ENCODE data around the gene GNG10.
"Not testable (repeated sequence)": the region's sequence is repeated elsewhere in the genome, so short reads cannot be mapped to it uniquely, and the experiment has no call there.

GNG10 gene

DNA sequence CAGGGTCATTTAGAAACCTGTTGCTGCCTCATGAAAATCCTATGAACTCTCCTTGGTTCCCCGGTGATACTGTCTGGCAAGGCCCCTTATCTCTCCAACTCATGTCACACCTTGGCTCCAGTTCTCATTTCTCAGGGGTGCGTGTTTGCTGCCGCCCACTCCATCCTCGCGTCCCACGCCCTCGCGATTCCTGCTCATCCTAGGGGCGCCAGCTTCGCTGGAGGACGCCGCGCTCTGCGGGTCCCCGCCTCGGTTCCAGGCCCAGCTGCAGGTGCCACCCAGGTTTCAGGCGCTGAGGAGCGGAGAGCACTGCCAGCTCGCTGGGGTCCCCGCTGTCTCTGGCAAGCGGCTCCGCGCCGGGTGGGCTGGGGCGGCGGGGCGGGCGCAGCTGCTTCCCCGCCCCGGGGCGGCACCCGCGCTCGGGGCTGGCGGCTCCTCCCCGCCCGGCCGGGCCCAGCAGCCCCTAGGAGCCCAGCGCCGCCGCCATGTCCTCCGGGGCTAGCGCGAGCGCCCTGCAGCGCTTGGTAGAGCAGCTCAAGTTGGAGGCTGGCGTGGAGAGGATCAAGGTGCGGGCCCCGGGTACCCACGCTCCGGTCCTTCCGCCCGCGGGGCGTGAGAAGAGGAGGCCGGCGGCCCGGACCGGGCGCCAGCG, at the start of gene GNG10:
Gene GNG10, plus strand, starts transcription at position 456 of the 652 bp plus-strand sequence. Its CDS starts 30 bp downstream, at position 486.
- DNase-seq (ENCODE audit: low read depth in 2 of 2, low spot score in 1 of 2) = peak; percentile 22 to 47

GRCh38 chr9:111613436-111614040, 47.9 kb upstream of the GNG10 start:
- no peak for DNase-seq (ENCODE audit: low read depth in 2 of 2, low spot score in 1 of 2)

- DNase-seq (ENCODE audit: low read depth in 2 of 2, low spot score in 1 of 2) = no peak
These were observed 45.5 kb upstream of the GNG10 start for GRCh38 chr9:111615928-111616327.

- DNase-seq (ENCODE audit: low read depth in 2 of 2, low spot score in 1 of 2) = not testable (repeated sequence)
These were observed 44.1 kb upstream of the GNG10 start for GRCh38 chr9:111617349-111617748.

- DNase-seq (ENCODE audit: low read depth in 2 of 2, low spot score in 1 of 2) = no peak
These were observed 39.4 kb upstream of the GNG10 start for GRCh38 chr9:111621895-111622480.

GRCh38 chr9:111622626-111623025, 38.8 kb upstream of the GNG10 start:
- no peak for DNase-seq (ENCODE audit: low read depth in 2 of 2, low spot score in 1 of 2)

DNA sequence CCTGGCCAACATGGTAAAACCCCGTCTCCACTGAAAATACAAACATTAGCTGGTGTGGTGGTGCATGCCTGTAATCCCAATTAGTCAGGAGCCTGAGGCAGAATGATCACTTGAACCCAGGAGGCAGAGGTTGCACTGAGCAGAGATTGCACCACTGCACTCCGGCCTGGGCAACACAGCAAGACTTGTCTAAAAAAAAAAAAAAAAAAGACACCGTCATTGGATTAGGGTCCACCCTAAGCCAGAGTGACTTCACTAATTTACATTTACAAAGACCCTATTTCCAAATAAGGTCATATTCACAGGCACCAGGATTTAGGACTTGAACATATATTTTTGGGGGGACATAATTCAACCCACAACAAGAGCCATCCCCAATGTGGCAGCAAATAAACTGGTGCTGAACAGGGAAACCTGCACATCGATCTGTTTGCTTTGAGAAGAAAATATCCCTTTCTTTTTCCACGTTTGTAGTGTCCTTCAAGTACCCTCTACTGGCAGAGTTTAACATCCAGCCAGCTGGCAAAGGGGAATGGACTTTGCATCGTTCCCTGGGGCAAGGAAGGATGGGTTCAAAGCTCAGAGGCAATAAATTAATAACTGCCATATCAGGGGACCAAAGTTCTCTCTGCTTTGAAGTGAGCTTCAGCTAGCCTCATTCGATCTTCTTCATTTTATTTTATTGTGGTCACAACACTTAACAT, 34.0 kb upstream of the GNG10 start:
- DNase-seq (ENCODE audit: low read depth in 2 of 2, low spot score in 1 of 2) = no peak

DNA sequence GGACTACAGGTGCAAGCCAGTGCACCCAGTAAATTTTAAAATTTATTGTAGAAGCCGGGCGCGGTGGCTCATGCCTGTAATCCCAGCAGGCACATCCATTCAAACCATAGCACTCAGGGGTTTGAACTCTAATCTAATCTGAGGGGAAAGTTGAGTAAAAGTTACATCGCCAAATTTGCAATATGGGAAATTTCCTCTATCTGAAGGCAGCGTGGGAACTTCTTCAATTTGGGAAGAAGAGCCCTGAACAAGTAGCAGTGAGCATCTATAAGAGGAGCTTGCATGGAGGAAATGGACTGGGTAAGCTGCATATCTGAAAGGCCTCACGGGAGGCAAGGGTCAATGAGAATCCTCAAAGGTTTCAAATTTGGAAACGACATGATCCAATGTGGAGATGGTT, 33.0 kb upstream of the GNG10 start:
- no peak for DNase-seq (ENCODE audit: low read depth in 2 of 2, low spot score in 1 of 2)

GRCh38 chr9:111630182-111630963, 31.0 kb upstream of the GNG10 start:
- DNase-seq (ENCODE audit: low read depth in 2 of 2, low spot score in 1 of 2) = no peak

DNA sequence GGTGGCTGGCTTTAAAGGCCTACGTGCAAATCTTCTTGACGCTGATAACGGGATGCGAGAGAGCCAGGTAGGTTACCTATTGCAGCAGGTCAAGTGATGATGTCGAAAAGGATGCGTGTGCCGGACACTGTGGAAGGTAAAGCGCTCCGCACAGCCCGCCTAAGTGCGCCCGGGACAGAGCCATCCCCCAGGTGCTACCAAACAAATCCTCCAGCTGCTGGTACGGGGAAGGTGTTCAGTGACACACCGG, 30.5 kb upstream of the GNG10 start:
- no peak for DNase-seq (ENCODE audit: low read depth in 2 of 2, low spot score in 1 of 2)

DNA sequence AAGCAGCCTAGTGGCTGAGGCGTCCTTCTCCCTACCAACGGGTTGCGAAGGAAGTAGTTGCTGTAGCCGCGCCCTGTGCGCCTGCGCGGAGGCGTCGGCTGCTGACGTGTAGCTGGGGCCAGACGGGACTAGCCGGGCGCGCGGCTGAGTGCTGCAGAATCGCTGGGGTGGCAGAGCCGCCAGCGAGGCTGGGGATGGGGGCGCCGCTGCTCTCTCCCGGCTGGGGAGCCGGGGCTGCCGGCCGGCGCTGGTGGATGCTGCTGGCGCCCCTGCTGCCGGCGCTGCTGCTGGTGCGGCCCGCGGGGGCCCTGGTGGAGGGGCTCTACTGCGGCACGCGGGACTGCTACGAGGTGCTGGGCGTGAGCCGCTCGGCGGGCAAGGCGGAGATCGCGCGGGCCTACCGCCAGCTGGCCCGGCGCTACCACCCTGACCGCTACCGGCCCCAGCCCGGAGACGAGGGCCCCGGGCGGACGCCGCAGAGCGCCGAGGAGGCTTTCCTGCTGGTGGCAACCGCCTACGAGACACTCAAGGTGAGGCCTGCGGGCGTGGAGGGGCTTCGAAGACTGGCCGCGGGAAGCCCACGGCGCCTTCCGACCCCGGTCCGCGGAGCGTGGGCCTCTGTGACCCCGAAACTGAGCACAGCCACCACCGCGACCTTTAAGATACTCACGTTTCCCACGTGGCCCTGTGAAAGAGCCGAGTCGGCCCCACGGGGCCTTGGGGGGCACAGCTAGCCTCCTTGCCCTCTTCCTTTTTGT, 30.0 kb upstream of the GNG10 start, which contains the start of gene DNAJC25:
Gene DNAJC25, plus strand, starts transcription at position 121 of the 758 bp plus-strand sequence. Its CDS starts 74 bp downstream, at position 195.
- DNase-seq (ENCODE audit: low read depth in 2 of 2, low spot score in 1 of 2) = peak; percentile 86 to 92

DNA sequence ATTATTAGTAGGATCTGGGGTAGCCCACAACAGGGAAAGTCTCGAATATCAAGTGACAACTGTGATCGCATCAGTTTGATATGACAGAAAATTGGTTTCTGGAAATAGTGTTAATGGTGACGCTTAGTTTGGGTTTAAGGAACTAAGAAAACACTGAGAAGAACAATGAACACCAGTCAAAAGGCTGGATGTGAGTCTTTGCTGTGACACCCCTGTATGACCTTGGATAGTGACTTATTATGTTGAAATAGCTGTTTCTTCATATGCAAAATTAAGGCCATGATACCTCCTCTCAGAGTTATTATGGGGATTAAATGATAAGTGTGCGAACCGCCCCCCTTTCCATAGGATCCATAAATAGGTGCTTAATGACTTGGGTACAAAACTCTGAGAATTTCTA, 29.3 kb upstream of the GNG10 start:
- DNase-seq (ENCODE audit: low read depth in 2 of 2, low spot score in 1 of 2) = no peak

DNA sequence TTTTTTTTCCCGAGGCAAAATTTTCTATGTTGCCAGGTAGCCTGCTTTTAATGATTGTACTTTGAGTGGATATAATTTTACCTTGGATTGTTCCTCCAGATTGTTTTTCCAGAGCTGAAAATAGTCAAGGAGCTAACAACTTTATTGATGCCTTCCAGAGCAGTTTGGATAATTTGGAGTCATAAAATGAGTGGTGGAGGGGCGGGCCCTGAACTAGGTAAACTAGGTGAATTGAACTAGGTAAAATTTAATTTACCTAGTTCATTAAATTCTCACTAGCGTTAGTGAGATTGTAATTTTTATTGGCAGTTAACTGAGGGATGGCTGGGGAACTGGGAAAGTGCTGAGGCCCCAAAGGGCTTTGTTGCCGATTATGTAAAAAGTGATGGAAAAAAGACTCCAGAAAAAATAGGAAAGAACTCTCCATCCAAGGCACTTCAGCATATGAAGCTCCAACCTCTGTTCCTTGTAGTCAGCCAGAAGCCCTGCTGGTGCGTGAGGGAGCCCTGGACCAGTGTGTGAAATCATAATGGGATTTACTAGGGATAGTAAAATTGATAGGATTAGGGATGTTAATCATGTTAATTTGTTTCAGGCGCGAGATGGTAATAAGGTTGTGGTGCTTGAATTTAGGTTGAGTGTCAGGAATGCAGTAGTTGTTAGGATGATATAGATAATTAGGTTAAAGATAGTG, 28.6 kb upstream of the GNG10 start:
- DNase-seq (ENCODE audit: low read depth in 2 of 2, low spot score in 1 of 2) = no peak

- DNase-seq (ENCODE audit: low read depth in 2 of 2, low spot score in 1 of 2) = no peak
These were observed 28.0 kb upstream of the GNG10 start for GRCh38 chr9:111633389-111633736.

GRCh38 chr9:111634860-111635259, 26.5 kb upstream of the GNG10 start:
- DNase-seq (ENCODE audit: low read depth in 2 of 2, low spot score in 1 of 2) = no peak

GRCh38 chr9:111637421-111637950, 23.9 kb upstream of the GNG10 start:
- no peak for DNase-seq (ENCODE audit: low read depth in 2 of 2, low spot score in 1 of 2)

DNA sequence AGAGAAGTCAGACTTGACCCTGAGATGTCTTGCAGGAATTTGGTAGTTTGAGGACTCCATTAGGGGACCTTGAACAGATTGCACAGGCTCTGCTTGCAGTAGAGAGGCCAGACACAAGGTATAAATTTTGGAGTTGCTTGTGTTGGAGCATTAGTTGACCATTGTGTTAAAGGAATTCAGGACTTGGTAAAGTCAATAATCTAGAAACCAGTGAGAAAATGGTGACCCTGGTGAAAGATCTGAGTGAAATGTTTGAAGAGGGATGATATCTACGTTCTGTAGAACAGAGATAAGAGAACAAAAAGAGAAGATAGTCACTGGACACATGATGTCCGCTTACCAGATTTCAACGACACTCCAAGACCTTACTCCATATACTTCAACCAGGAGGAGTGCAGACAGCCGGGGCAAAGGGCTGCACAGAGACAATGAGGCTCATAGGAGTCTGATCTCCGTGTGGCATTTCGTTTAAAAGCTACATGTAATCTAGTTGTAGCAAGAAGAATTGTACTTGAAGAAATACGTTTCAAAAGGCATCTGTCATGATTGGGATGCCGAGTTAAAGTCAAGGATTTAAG, 17.1 kb upstream of the GNG10 start:
- no peak for DNase-seq (ENCODE audit: low read depth in 2 of 2, low spot score in 1 of 2)

GRCh38 chr9:111645806-111646205, 15.6 kb upstream of the GNG10 start:
- DNase-seq (ENCODE audit: low read depth in 2 of 2, low spot score in 1 of 2) = no peak

GRCh38 chr9:111646417-111646816, 15.0 kb upstream of the GNG10 start:
- DNase-seq (ENCODE audit: low read depth in 2 of 2, low spot score in 1 of 2) = no peak

- DNase-seq (ENCODE audit: low read depth in 2 of 2, low spot score in 1 of 2) = no peak
These were observed 13.3 kb upstream of the GNG10 start for GRCh38 chr9:111648066-111648465.

All from stimulated activated CD8-positive, alpha-beta memory T cell treated with anti-CD3 and anti-CD28 coated beads, Interleukin-4, amount 100 ng/mL, for 1 hour (primary cell).